KMS-11 (cell line): Measurements from ENCODE around the gene NDUFB7.
A peak's percentile ranks its signal among the peaks of the same experiment; 100 is the strongest.

Experiments
- H2AFZ ChIP-seq: fragments of 200-600 bp; sonication (generic); 2 replicates; pipeline ENCODE4 v1.6.1; 2016; ENCODE audit warnings: antibody characterized with exemption, mixed run types, low read depth
- H3K27ac ChIP-seq: fragments of 200-600 bp; sonication (generic); 2 replicates; pipeline ENCODE4 v1.6.1; 2016; ENCODE audit warnings: mild to moderate bottlenecking, mixed run types
- H3K27me3 ChIP-seq: fragments of 200-600 bp; sonication (generic); 2 replicates; pipeline ENCODE4 v1.6.1; 2017; ENCODE audit warnings: mild to moderate bottlenecking, low read depth, mixed run types, moderate library complexity; ENCODE audit not compliant: insufficient read depth
- H3K36me3 ChIP-seq: fragments of 200-600 bp; sonication (generic); 2 replicates; pipeline ENCODE4 v1.6.1; 2017; ENCODE audit warnings: mild to moderate bottlenecking, mixed run types; ENCODE audit not compliant: insufficient read depth
- H3K4me1 ChIP-seq: fragments of 200-600 bp; sonication (generic); 2 replicates; pipeline ENCODE4 v1.6.1; 2016; ENCODE audit warnings: mild to moderate bottlenecking, low read depth, mixed run types; ENCODE audit not compliant: poor library complexity, severe bottlenecking
- H3K4me2 ChIP-seq: fragments of 200-600 bp; sonication (generic); 2 replicates; pipeline ENCODE4 v1.7.0; 2016; ENCODE audit warnings: mild to moderate bottlenecking, mixed run types
- H3K4me3 ChIP-seq: fragments of 200-600 bp; sonication (generic); IDR thresholded peaks from 2 replicates; pipeline ENCODE4 v1.6.1; 2017; ENCODE audit warnings: low read depth, low read length, mixed read lengths; ENCODE audit not compliant: insufficient read depth
- H3K79me2 ChIP-seq: fragments of 200-600 bp; sonication (generic); 2 replicates; pipeline ENCODE4 v1.6.1; 2016; ENCODE audit warnings: low read depth, mixed run types; ENCODE audit not compliant: insufficient read depth
- H3K9ac ChIP-seq: fragments of 200-600 bp; sonication (generic); 2 replicates; pipeline ENCODE4 v1.6.1; 2016; ENCODE audit warnings: mild to moderate bottlenecking, mixed run types
- H4K20me1 ChIP-seq: fragments of 200-600 bp; sonication (generic); 2 replicates; pipeline ENCODE4 v1.6.1; 2016; ENCODE audit warnings: mild to moderate bottlenecking, mixed run types; ENCODE audit not compliant: insufficient read depth
- CTCF ChIP-seq: fragments of 200-600 bp; sonication (generic); conservative IDR thresholded peaks from 2 replicates; pipeline ENCODE4 v1.6.1; 2017; ENCODE audit warnings: low read depth, mild to moderate bottlenecking, antibody characterized with exemption, low read length, moderate library complexity, mixed read lengths

The NDUFB7 gene

GRCh38 chr19:14556662-14557188, 15.1 kb downstream of the NDUFB7 start:
- H3K36me3 ChIP-seq: no peaks in the 10 kb centered on the region
- peaks cover 4% of the 10 kb centered on the region for H3K4me1 ChIP-seq
- H3K4me3 ChIP-seq: no peak overlapping the region
- peak; percentile 79 for TF ChIP-seq CTCF
- H3K27me3 ChIP-seq: no peaks in the 10 kb centered on the region
- no peak overlapping the region for H3K9ac ChIP-seq
- no peaks in the 10 kb centered on the region for H4K20me1 ChIP-seq
- H3K4me2 ChIP-seq: no peak overlapping the region
- H3K79me2 ChIP-seq: no peaks in the 10 kb centered on the region; the same call in 1 of the 2 replicates
- H2AFZ ChIP-seq: no peak overlapping the region
- no peak overlapping the region for H3K27ac ChIP-seq

GRCh38 chr19:14555918-14556661, 15.8 kb downstream of the NDUFB7 start:
- H4K20me1 ChIP-seq: no peaks in the 10 kb centered on the region
- H3K79me2 ChIP-seq: no peaks in the 10 kb centered on the region; the same call in 1 of the 2 replicates
- H3K27me3 ChIP-seq: no peaks in the 10 kb centered on the region
- peaks cover 9% of the 10 kb centered on the region for H3K4me1 ChIP-seq
- no peak overlapping the region for H3K9ac ChIP-seq
- TF ChIP-seq CTCF: no peak
- H3K4me2 ChIP-seq: no peak overlapping the region
- H3K36me3 ChIP-seq: no peaks in the 10 kb centered on the region
- H3K27ac ChIP-seq: no peak overlapping the region
- no peak overlapping the region for H2AFZ ChIP-seq
- no peak overlapping the region for H3K4me3 ChIP-seq

GRCh38 chr19:14554382-14554812, 17.5 kb downstream of the NDUFB7 start:
- peaks cover 15% of the 10 kb centered on the region for H3K4me1 ChIP-seq
- no peaks in the 10 kb centered on the region for H4K20me1 ChIP-seq
- no peak overlapping the region for H2AFZ ChIP-seq
- H3K27ac ChIP-seq: no peak overlapping the region
- H3K36me3 ChIP-seq: no peaks in the 10 kb centered on the region
- no peak for TF ChIP-seq CTCF
- H3K27me3 ChIP-seq: no peaks in the 10 kb centered on the region
- H3K9ac ChIP-seq: no peak overlapping the region
- H3K79me2 ChIP-seq: no peaks in the 10 kb centered on the region; the same call in 1 of the 2 replicates
- no peak overlapping the region for H3K4me2 ChIP-seq
- H3K4me3 ChIP-seq: no peak overlapping the region

GRCh38 chr19:14553939-14554243, 18.0 kb downstream of the NDUFB7 start:
- H3K4me3 ChIP-seq: no peak overlapping the region
- no peaks in the 10 kb centered on the region; the same call in 1 of the 2 replicates for H3K79me2 ChIP-seq
- no peak overlapping the region for H3K4me2 ChIP-seq
- no peak overlapping the region for H3K9ac ChIP-seq
- H3K27me3 ChIP-seq: no peaks in the 10 kb centered on the region
- H3K4me1 ChIP-seq: peaks cover 15% of the 10 kb centered on the region
- H4K20me1 ChIP-seq: no peaks in the 10 kb centered on the region
- H3K36me3 ChIP-seq: no peaks in the 10 kb centered on the region
- TF ChIP-seq CTCF: no peak
- H2AFZ ChIP-seq: no peak overlapping the region
- H3K27ac ChIP-seq: no peak overlapping the region
